HG03460 (cell line): Measurements from ENCODE around the gene DCAF11.
"Not testable (repeated sequence)": the region's sequence is repeated elsewhere in the genome, so short reads cannot be mapped to it uniquely, and the experiment has no call there.

ENCODE experiments used
- ATAC-seq: cut with Tn5 transposase; IDR thresholded peaks from one replicate; pipeline ENCODE4 v1.9.1; 2021; ENCODE audit not compliant: unreplicated experiment

The DCAF11 gene

DNA sequence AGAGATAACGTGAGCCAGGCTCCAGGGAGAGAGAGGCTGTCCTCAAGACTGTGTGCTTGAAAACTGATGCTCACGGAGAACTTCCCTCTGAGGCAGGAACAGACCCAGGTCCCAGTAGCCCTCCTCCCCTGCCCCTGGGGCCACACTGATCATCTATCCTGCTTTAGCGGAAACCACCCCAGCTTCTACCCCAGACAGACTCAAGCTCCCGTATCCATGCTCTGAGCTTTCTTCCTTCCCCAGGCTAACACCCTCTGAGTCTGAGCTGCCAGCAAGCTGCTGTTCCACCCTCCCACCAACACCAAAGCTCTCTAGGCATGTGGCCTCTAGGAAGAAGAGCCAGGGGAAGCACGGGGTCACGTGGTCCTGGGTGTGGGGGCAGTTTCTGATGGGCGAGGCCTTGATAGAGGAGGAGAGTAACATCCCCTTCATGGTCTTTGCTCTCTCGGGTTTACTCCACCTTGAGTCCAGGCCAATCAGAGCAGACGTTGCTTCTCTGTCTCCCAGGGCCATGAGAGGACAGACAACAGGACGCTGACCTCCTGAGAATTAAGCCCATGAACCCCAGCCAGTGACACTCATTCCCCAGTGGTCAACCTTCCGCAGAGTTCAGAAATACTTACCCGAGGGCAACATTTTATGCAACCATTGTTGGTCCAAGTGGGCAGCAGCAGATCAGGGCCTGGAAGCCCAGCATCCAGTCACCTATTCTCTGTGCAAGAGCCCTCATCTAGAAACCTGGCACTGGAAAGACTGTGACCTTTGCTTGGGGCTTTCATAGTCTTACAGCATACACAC lies 19.1 kb upstream of the DCAF11 start:
- ATAC-seq, result peak; percentile 67

DNA sequence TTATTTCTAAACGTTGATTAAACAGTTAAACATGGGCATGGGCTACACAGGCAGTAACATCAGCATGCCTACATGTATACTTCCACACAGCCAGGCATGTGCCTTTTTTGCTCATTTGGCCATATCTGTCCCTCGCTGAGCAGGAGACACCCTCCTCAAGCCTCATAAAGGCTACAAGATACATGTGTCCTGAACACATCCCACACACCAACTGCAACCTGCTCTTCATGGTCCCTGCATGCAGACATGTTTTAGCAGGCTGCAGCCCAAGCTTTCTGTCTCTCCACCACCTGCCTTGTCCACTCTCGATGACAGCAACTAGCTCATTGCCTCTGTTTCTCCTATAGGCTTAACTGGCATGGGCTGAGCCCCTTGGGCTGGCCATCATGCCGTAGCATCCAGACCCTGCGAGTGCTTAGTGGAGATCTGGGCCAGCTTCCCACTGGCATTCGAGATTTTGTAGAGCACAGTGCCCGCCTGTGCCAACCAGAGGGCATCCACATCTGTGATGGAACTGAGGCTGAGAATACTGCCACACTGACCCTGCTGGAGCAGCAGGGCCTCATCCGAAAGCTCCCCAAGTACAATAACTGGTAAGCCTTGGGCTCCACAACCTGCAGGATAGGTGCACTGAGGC lies 17.9 kb upstream of the DCAF11 start:
- no peak for ATAC-seq

DNA sequence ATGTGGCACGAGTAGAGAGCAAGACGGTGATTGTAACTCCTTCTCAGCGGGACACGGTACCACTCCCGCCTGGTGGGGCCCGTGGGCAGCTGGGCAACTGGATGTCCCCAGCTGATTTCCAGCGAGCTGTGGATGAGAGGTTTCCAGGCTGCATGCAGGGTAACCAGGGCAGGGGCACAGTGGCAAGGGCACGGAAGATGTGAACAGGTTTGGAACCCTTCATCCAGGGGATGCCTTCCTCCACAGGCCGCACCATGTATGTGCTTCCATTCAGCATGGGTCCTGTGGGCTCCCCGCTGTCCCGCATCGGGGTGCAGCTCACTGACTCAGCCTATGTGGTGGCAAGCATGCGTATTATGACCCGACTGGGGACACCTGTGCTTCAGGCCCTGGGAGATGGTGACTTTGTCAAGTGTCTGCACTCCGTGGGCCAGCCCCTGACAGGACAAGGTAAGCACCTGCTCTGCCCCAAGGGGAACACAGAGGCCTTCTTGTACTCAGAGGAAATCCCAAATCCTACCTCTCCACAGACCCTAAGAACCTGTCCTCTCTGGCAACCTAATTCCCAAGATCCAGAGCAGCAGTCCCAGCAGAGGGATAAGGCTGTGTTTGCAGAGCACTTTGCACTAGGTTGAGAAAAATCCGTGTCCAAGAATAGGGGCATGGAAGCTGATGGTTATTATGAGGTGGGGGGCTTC lies 16.2 kb upstream of the DCAF11 start:
- ATAC-seq, result no peak

DNA sequence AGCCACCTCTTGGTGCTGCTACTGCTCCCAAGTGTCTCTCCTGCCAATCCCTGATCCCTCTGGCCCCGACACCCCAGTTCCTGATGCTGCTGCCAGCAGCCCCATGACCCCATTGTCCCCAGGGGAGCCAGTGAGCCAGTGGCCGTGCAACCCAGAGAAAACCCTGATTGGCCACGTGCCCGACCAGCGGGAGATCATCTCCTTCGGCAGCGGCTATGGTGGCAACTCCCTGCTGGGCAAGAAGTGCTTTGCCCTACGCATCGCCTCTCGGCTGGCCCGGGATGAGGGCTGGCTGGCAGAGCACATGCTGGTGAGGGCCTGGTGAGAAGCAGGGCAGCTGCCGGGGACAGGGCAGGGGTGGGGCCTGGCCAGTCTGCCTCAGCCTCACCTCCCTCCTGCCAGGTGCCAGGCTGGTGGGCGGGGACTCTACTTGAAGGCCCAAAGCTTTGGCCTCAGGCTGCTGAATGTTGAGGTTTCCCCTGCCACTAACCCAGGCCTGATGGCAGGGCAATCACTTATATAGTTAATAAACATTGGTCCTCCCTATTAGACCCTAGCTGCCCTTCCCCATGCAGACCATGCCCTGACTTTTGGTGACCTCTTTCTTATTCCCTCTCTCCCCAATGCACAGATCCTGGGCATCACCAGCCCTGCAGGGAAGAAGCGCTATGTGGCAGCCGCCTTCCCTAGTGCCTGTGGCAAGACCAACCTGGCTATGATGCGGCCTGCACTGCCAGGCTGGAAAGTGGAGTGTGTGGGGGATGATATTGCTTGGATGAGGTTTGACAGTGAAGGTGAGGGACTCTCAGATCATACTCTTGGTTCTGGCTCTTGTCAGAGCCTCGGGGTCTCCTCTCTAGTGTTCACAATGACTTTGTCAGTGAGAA lies 15.4 kb upstream of the DCAF11 start:
- ATAC-seq, result no peak

DNA sequence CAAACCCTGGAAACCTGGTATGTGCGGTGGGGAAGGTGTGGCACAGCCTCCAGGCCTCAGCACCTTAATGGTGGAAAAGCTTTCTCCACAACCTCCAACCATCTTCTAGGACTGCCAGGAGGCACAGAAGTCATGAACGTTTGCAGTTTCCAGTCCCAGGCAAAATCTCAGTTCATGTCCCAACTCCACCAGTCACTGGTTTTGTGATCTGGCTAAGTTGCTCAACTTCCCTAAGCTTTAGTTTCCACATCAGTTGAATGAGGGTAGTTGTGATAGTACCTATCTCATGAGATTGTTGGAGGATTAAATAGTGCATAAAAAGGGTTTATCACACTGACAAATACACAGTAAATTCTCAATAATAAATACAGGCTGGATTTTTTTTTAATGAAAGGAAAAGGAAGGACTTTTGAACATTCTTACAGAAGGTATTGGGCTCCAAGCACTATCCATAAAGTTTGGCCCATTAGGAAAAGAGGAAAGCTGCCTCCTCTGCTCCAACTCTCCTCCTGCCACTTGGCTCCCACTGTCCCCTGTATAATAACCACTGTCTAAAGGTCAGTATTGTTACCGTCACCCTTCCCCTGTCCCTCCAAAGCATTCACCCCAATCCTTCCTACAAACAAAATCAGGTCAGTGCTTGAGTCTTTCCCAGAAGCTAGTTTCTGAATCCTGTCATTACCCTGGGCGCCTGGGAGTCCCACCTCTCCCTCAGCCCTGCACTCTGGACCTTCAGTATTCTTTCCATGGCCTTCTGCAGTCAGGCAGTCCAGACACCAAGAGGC lies 14.2 kb upstream of the DCAF11 start:
- no peak for ATAC-seq

DNA sequence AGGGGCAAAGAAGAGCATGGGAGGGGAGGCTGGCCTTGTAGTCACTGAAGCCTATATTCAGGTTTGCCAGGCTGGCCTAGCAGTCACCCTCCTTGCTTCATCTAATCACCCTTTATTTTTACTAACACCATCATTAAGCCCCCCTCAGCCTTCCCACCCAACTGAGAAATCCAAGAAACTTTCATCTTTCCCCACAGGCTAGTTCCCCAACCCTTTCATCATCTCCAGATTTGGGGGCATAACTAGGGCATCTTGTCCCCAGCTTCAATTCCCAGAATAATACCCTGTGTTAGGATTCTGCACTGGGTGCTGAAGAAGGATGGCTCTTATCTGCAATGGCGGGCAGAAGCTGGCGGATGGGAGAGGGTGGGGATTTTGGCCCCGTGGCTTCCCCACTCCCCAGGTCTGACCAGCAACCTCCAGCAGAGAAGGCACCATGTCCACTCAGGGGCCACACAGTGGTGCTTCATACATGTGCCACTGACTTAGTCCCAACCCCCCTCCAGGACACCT lies 13.5 kb upstream of the DCAF11 start:
- ATAC-seq, result no peak

DNA sequence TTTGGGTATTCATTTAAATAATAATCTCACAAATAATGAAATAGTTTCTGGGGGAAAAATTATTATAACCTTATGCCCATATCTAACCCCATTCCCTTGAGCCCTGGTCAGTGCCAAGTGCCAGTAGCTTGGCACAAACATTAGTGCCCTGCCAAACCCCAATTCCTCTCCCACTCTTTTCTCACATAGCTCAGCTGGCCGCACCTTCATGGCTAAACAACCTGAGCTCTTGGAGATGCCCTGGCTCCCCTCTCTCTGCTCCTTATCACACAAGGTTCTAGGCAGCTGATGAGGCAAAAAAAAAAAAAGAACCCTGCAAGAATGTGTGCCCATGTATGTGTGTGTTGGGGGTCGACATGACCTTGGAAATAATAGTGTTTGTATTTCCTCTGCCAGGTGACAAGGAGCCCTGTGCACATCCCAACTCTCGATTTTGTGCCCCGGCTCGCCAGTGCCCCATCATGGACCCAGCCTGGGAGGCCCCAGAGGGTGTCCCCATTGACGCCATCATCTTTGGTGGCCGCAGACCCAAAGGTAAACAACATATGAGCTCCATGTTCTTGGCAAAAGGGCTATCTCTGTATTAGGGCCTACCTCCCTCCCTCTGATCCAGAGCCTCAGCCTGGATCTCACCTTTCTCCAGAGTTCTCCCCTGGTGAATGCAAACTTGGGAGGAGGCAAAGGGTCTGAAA lies 12.1 kb upstream of the DCAF11 start:
- no peak for ATAC-seq

DNA sequence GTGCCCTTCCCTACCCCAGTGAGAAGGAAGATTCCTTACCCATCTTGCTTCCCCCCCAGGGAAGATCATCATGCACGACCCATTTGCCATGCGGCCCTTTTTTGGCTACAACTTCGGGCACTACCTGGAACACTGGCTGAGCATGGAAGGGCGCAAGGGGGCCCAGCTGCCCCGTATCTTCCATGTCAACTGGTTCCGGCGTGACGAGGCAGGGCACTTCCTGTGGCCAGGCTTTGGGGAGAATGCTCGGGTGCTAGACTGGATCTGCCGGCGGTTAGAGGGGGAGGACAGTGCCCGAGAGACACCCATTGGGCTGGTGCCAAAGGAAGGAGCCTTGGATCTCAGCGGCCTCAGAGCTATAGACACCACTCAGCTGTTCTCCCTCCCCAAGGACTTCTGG lies 11.1 kb upstream of the DCAF11 start:
- ATAC-seq, result no peak

DNA sequence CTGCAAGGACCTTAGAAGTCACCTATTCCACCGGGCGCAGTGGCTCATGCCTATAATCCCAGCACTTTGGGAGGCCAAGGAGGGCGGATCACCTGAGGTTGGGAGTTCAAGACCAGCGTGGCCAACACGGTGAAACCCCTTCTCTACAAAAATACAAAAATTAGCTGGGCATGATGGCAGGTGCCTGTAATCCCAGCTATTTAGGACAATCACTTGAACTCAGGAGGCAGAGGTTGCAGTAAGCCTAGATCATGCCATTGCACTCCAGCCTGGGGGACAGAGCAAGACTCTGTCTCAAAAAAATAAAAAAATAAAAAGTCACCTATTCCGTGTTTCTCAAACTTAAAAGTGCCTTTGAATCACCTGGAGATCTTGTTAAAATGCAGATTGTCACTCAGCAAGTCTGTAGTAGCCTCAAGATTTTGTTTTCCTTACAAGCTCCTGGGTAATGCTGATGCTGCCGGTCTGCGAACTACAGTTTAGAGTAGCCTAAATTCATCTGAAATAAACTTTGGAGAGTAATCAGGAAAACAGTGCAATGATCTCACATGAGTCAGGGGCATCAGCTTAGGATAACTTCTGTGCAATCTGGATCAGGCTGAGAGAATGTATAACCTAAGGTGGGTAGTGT lies 8.9 kb upstream of the DCAF11 start:
- ATAC-seq, result not testable (repeated sequence)

DNA sequence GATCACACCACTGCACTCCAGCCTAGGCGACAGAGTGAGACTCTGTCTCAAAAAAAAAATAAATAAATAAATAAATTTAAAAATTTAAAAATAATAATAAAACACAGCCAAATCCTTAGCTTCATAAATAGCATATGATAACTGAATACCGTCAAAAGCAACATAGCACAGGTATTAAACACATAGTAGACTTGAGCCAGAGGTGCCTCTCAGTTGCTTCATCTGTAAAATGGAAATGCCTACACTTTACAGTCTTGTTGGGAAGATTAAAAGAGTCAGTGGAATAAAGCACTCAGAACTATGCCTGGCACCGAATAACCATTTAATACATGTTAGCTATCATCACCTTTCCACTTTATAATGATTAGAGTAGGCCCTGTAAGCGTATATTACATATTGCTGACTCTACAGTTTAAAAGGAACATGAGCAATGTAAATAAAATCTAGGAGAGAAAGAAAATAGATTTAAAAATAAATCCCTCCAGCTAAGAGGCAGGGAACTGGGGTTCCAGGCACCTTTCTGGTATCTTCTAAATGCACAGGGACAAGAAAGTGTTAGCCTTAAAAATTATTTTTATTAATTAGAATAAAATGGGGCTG lies 7.8 kb upstream of the DCAF11 start:
- ATAC-seq, result no peak

DNA sequence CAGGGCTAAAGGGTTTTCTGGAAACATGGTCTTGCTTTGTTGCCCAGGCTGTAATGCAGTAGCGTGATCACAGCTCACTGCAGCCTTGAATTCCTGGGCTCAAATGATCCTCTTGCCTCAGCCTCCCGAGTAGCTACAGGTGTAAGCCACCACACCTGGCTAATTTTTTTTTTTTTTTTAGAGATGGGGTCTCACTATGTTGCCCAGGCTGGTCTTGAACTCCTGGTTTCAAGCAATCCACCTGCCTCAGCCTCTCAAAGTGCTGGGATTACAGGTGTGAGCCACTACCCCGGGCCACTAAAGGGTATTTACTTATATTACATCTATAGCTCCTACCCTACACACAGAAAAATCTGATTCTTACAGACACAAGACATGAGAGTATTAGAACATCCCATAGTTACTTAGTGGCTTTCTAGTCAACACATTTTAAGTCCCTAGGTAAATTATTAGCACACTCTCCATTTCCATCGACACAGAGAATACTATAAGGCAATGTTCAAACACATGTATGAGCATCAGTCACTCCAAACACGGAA lies 6.2 kb upstream of the DCAF11 start:
- ATAC-seq, result peak; percentile 29

DNA sequence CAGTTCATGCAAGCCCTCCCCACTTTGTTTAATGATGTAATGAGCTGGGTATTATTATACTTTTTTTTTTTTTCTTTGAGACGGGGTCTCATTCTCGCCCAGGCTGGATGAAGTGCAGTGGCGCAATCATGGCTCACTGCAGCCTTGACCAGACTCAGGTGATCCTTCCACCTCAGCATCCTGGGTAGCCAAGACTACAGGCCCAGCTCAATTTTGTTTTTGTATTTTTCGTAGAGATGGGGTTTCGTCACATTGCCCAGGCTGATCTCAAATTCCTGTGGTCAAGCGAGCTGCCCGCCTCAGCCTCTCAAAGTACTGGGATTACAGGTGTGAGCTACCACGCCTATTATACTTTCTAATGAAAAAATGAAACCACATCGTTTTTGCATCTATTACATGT lies 4.5 kb upstream of the DCAF11 start:
- ATAC-seq, result no peak

DNA sequence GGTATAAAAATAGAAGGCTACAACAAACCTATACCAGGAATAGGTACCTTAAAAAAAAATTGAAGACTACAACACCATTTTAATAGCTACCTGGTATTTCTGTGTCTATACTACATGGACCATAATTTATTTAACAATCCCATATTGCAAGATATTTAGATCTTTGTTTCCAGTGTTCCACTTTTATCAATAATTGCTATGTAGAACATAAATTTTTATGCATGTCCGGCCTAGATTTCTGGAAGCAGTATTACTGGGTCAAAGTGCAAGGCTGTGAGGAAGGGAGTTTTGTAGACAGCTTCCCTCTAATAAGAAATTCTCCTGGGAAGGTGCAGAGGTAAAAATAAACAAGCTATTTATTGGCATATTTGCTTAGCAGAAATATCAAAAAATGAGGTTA lies 4.1 kb upstream of the DCAF11 start:
- no peak for ATAC-seq

DNA sequence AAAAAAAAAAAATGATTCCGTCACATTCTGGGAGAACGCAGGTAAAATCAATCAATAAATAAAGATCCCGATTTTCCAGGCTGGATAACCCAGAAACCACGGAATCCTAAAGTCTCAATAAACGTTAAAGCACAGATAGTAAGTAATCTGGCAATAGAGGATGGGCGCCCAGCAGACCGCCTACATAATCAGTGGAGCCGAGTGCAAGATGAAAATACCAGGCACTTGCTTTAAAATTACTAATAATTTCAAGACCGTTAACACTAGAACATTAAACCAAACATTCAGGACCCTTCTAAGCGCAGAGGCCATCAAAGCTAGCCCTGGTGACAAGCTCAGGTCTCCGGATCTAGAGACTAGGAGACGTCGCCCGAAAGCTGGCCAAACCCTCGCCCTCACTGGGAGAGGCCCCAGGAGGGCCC lies 1.2 kb upstream of the DCAF11 start:
- no peak for ATAC-seq

DNA sequence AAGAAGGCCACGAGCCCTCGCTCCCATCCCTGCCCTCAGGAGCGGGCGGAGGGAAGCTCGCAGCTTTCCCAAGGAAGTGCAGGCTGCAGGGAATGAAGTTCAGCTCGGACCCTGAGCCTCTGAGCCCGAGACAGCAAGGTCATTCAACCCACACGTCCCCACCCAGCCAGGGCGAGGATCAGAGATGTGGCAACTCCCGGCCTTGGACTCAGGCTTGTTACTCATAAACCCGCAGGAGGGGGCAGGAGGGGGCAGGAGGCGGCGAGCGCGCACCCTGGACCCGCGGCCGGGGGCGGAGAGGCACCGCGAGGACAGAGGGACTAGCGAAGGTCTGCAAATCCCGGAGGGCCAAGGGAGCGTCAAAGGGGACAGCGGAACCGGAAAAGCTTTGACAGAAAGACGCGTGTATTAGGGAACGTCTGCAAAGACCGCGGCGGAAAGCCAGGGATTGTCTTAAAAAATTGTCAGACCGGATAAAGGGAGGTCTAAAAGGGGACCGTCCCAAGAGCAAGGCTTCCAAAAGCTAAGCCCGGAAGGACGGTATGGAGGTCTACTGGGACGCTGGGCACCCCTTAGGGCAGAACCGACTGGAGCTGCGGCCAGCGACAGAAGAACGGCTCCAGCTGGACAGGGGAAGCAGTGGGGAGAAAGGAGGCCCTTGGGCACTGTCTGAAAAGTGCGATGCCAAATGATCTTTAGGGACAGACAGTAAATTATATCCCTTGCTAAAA lies 611 bp upstream of the DCAF11 start:
- ATAC-seq, result peak; percentile 33

DNA sequence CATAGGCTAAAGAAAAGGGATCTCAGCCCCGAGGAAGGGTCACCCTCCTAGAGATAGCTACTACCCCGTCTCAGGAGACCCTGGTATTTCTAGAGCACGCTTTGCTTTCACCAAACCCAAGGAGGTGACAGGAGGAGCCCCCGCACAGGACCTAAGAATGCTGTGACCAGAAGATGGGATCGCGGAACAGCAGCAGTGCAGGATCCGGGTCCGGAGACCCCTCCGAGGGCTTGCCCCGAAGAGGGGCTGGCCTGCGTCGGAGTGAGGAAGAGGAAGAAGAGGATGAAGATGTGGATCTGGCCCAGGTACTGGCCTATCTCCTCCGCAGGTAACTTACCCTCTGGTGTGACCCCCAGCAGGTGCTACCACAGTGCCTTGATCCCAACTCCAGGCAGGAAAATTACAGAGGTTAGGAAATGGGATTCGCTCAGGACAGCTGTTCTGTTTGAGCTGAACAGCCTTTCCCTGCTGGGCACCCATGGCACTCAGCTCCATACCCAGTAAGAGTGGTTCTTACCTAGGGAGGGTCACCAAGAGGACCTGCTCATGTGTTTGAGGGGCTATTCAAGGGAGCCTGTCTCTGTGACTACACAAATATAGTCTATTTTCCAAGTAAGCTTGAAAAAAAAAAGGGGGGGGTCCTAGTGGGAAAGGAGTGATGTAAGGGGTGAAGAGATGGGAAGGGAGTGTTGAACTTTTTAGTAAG lies 998 bp downstream of the DCAF11 start:
- no peak for ATAC-seq
